HG02981 (cell line): ENCODE data around the gene ADK.
A peak's percentile ranks its signal among the peaks of the same experiment; 100 is the strongest.
"Not testable (repeated sequence)": the region's sequence is repeated elsewhere in the genome, so short reads cannot be mapped to it uniquely, and the experiment has no call there.

Experiments
- ATAC-seq: cut with Tn5 transposase; IDR thresholded peaks from one replicate; pipeline ENCODE4 v1.9.1; 2021; ENCODE audit warnings: mild to moderate bottlenecking, moderate library complexity; ENCODE audit not compliant: unreplicated experiment

The ADK gene

GRCh38 chr10:74178042-74178791, 27.2 kb downstream of the ADK start:
- ATAC-seq: no peak

GRCh38 chr10:74179111-74179710, 28.2 kb downstream of the ADK start:
- no peak for ATAC-seq

GRCh38 chr10:74186678-74187077, 35.7 kb downstream of the ADK start:
- no peak for ATAC-seq

- no peak for ATAC-seq
Observed at GRCh38 chr10:74187237-74187636, 36.2 kb downstream of the ADK start.

GRCh38 chr10:74188617-74189016, 37.6 kb downstream of the ADK start:
- ATAC-seq: not testable (repeated sequence)

- ATAC-seq: peak; percentile 86
Observed at GRCh38 chr10:74189999-74190421, 39.0 kb downstream of the ADK start.

GRCh38 chr10:74190494-74190893, 39.5 kb downstream of the ADK start:
- ATAC-seq: no peak

GRCh38 chr10:74194545-74194944, 43.5 kb downstream of the ADK start:
- ATAC-seq: no peak

- ATAC-seq: no peak
Observed at GRCh38 chr10:74194999-74195398, 44.0 kb downstream of the ADK start.

GRCh38 chr10:74199315-74199714, 48.3 kb downstream of the ADK start:
- no peak for ATAC-seq

GRCh38 chr10:74202356-74202755, 51.3 kb downstream of the ADK start:
- no peak for ATAC-seq

GRCh38 chr10:74206746-74207145, 55.7 kb downstream of the ADK start:
- no peak for ATAC-seq

GRCh38 chr10:74207691-74208480, 56.9 kb downstream of the ADK start:
- ATAC-seq: no peak

- no peak for ATAC-seq
Observed at GRCh38 chr10:74208997-74209396, 58.0 kb downstream of the ADK start.

- no peak for ATAC-seq
Observed at GRCh38 chr10:74213019-74213418, 62.0 kb downstream of the ADK start.

GRCh38 chr10:74213571-74214162, 62.6 kb downstream of the ADK start:
- no peak for ATAC-seq

GRCh38 chr10:74217110-74217509, 66.1 kb downstream of the ADK start:
- ATAC-seq: not testable (repeated sequence)

- not testable (repeated sequence) for ATAC-seq
Observed at GRCh38 chr10:74222467-74222866, 71.4 kb downstream of the ADK start.

GRCh38 chr10:74223755-74224529, 72.9 kb downstream of the ADK start:
- ATAC-seq: no peak

GRCh38 chr10:74227697-74228424, 76.8 kb downstream of the ADK start:
- ATAC-seq: no peak
